ENCODE results near the gene ILF3. TPM values are rescaled to one million over a fixed set of nuclear protein-coding genes. Genes with fewer than 3 reads are reported as not detected.
A peak's percentile ranks its signal among the peaks of the same experiment; 100 is the strongest.
"Not testable (repeated sequence)": the region's sequence is repeated elsewhere in the genome, so short reads cannot be mapped to it uniquely, and the experiment has no call there.

Gene ILF3
- total and polyA plus RNA-seq, 2 donors (not counting 1 experiment from before 2014, with no cell fraction given), result 78.4 to 109 TPM

DNA sequence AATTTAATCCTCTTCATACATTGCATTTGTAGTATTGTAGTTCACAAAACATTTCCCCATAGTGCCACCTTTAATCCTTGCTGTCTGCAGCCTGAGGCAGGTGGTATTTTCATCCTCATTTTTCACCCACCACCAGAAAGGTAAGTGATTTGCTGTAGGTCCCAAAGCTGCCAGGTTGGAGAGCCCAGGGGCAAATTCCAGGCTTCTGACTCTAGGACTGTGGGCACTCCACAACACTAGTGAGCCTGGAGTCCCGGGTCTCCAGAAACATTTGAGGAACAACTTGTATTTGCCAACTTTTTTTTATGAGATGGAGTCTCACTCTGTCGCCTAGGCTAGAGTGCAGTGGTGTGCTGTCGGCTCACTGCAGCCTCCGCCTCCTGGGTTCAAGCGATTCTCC lies 6.2 kb downstream of the ILF3 start:
- DNase-seq (ENCODE audit: low read depth in 2 of 2), result no peak
- no peak for TF ChIP-seq EZH2 (IDR thresholded peaks at IDR 0.05; ENCODE audit: low read length, missing control alignments)
- TF ChIP-seq, protein P1, sequence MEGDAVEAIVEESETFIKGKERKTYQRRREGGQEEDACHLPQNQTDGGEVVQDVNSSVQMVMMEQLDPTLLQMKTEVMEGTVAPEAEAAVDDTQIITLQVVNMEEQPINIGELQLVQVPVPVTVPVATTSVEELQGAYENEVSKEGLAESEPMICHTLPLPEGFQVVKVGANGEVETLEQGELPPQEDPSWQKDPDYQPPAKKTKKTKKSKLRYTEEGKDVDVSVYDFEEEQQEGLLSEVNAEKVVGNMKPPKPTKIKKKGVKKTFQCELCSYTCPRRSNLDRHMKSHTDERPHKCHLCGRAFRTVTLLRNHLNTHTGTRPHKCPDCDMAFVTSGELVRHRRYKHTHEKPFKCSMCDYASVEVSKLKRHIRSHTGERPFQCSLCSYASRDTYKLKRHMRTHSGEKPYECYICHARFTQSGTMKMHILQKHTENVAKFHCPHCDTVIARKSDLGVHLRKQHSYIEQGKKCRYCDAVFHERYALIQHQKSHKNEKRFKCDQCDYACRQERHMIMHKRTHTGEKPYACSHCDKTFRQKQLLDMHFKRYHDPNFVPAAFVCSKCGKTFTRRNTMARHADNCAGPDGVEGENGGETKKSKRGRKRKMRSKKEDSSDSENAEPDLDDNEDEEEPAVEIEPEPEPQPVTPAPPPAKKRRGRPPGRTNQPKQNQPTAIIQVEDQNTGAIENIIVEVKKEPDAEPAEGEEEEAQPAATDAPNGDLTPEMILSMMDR (conservative IDR thresholded peaks at IDR 0.05 in 1 of 2, IDR thresholded peaks at IDR 0.05 in 1 of 2; ENCODE audit: low read depth in 1 of 2, low read length in 2 of 2), result no peak
- Histone ChIP-seq H3K27me3 (ENCODE audit: control insufficient read depth, insufficient read depth, low read length) (no peaks in the 10 kb centered on the region), H3K9ac (ENCODE audit: insufficient read depth, low read length) (no peak overlapping the region), H3K36me3 (ENCODE audit: control insufficient read depth, insufficient read depth, low read length) (peaks cover 2% of the 10 kb centered on the region), H4K20me1 (ENCODE audit: control insufficient read depth, extremely low read depth, insufficient read depth, low read length) (peaks cover 3% of the 10 kb centered on the region), H3K4me1 (ENCODE audit: control insufficient read depth, extremely low read depth, insufficient read depth, low read length) (peaks cover 7% of the 10 kb centered on the region), H3K79me2 (ENCODE audit: control insufficient read depth, insufficient read depth, low read length) (peaks cover 96% of the 10 kb centered on the region), H3K4me2 (ENCODE audit: extremely low read depth, insufficient read depth, low read length) (no peak overlapping the region), H3K4me3 (replicated peaks in 1 of 4; ENCODE audit: control extremely low read depth in 1 of 4, insufficient read depth in 1 of 4, low read depth in 3 of 4, low read length in 4 of 4) (no peak overlapping the region), H3K9me3 (ENCODE audit: control insufficient read depth, insufficient read depth, low read depth, low read length) (no peaks in the 10 kb centered on the region), H2AFZ (ENCODE audit: low read length) (no peak overlapping the region), H3K27ac (ENCODE audit: insufficient read depth, low read length) (peak overlapping the region; percentile 16)

DNA sequence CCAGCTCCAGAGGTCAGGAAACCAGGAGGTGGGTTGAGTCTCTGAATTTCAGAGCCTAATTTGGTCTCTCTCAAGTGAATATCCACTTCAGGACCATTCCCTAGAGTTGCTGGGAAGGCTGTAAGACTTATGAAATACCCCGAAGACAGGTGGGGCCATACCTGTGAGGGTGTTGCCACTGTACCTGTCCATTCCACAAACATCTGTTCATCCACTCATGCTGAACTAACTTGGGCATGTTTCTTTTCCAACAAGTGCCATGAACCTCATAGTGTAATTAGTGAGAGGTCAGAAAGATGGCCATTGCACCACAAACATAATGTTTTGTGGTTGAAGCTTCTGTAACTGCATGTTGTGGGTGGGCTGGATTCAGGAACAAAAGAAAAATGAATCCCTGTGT lies 7.8 kb downstream of the ILF3 start:
- Histone ChIP-seq H3K4me3 (replicated peaks in 1 of 4; ENCODE audit: control extremely low read depth in 1 of 4, insufficient read depth in 1 of 4, low read depth in 3 of 4, low read length in 4 of 4) (no peak overlapping the region), H3K9ac (ENCODE audit: insufficient read depth, low read length) (no peak overlapping the region), H3K36me3 (ENCODE audit: control insufficient read depth, insufficient read depth, low read length) (peaks cover 2% of the 10 kb centered on the region), H3K4me2 (ENCODE audit: extremely low read depth, insufficient read depth, low read length) (no peak overlapping the region), H3K4me1 (ENCODE audit: control insufficient read depth, extremely low read depth, insufficient read depth, low read length) (peaks cover 7% of the 10 kb centered on the region), H3K9me3 (ENCODE audit: control insufficient read depth, insufficient read depth, low read depth, low read length) (no peaks in the 10 kb centered on the region), H4K20me1 (ENCODE audit: control insufficient read depth, extremely low read depth, insufficient read depth, low read length) (peaks cover 3% of the 10 kb centered on the region), H2AFZ (ENCODE audit: low read length) (no peak overlapping the region), H3K79me2 (ENCODE audit: control insufficient read depth, insufficient read depth, low read length) (peaks cover 96% of the 10 kb centered on the region), H3K27ac (ENCODE audit: insufficient read depth, low read length) (no peak overlapping the region), H3K27me3 (ENCODE audit: control insufficient read depth, insufficient read depth, low read length) (no peaks in the 10 kb centered on the region)
- DNase-seq (ENCODE audit: low read depth in 2 of 2), result no peak
- TF ChIP-seq, protein P1 (conservative IDR thresholded peaks at IDR 0.05 in 1 of 2, IDR thresholded peaks at IDR 0.05 in 1 of 2; ENCODE audit: low read depth in 1 of 2, low read length in 2 of 2), result no peak
- TF ChIP-seq EZH2 (IDR thresholded peaks at IDR 0.05; ENCODE audit: low read length, missing control alignments), result no peak

GRCh38 chr19:10662384-10663251 lies 8.5 kb downstream of the ILF3 start:
- Histone ChIP-seq H3K27ac (ENCODE audit: insufficient read depth, low read length) (no peak overlapping the region), H3K27me3 (ENCODE audit: control insufficient read depth, insufficient read depth, low read length) (no peaks in the 10 kb centered on the region)

GRCh38 chr19:10663252-10663563 lies 9.1 kb downstream of the ILF3 start:
- H3K79me2 ChIP-seq (ENCODE audit: control insufficient read depth, insufficient read depth, low read length), result peaks cover 96% of the 10 kb centered on the region
- not testable (repeated sequence) for H3K9ac ChIP-seq (ENCODE audit: insufficient read depth, low read length); H3K9me3 ChIP-seq (ENCODE audit: control insufficient read depth, insufficient read depth, low read depth, low read length); H3K4me2 ChIP-seq (ENCODE audit: extremely low read depth, insufficient read depth, low read length); DNase-seq (ENCODE audit: low read depth in 2 of 2); H4K20me1 ChIP-seq (ENCODE audit: control insufficient read depth, extremely low read depth, insufficient read depth, low read length); H3K36me3 ChIP-seq (ENCODE audit: control insufficient read depth, insufficient read depth, low read length); H3K27ac ChIP-seq (ENCODE audit: insufficient read depth, low read length); H3K27me3 ChIP-seq (ENCODE audit: control insufficient read depth, insufficient read depth, low read length); H2AFZ ChIP-seq (ENCODE audit: low read length); H3K4me3 ChIP-seq (replicated peaks in 1 of 4; ENCODE audit: control extremely low read depth in 1 of 4, insufficient read depth in 1 of 4, low read depth in 3 of 4, low read length in 4 of 4)
- peaks cover 13% of the 10 kb centered on the region for H3K4me1 ChIP-seq (ENCODE audit: control insufficient read depth, extremely low read depth, insufficient read depth, low read length)

More at GRCh38 chr19:10662384-10663251, 8.5 kb downstream of the ILF3 start:
- Histone ChIP-seq H3K4me3 (replicated peaks in 1 of 4; ENCODE audit: control extremely low read depth in 1 of 4, insufficient read depth in 1 of 4, low read depth in 3 of 4, low read length in 4 of 4) (no peak overlapping the region), H3K4me1 (ENCODE audit: control insufficient read depth, extremely low read depth, insufficient read depth, low read length) (peaks cover 8% of the 10 kb centered on the region), H3K9me3 (ENCODE audit: control insufficient read depth, insufficient read depth, low read depth, low read length) (no peaks in the 10 kb centered on the region), H3K79me2 (ENCODE audit: control insufficient read depth, insufficient read depth, low read length) (peaks cover 96% of the 10 kb centered on the region), H3K4me2 (ENCODE audit: extremely low read depth, insufficient read depth, low read length) (no peak overlapping the region), H3K9ac (ENCODE audit: insufficient read depth, low read length) (no peak overlapping the region), H4K20me1 (ENCODE audit: control insufficient read depth, extremely low read depth, insufficient read depth, low read length) (peaks cover 3% of the 10 kb centered on the region), H3K36me3 (ENCODE audit: control insufficient read depth, insufficient read depth, low read length) (peaks cover 2% of the 10 kb centered on the region), H2AFZ (ENCODE audit: low read length) (no peak overlapping the region)
- TF ChIP-seq, protein P1 (conservative IDR thresholded peaks at IDR 0.05 in 1 of 2, IDR thresholded peaks at IDR 0.05 in 1 of 2; ENCODE audit: low read depth in 1 of 2, low read length in 2 of 2), result no peak
- TF ChIP-seq EZH2 (IDR thresholded peaks at IDR 0.05; ENCODE audit: low read length, missing control alignments), result no peak
- peak in 1 of 2 donors; percentile 81 for DNase-seq (ENCODE audit: low read depth in 2 of 2)
